GM23248 (cell line): ENCODE measurements around the gene UPB1. TPM values are rescaled to one million over a fixed set of nuclear protein-coding genes. Genes with fewer than 3 reads are reported as not detected.
"Not testable (repeated sequence)": the region's sequence is repeated elsewhere in the genome, so short reads cannot be mapped to it uniquely, and the experiment has no call there.

Experiments
- DNase-seq: peaks from one replicate; pipeline ENCODE4 v3.0.0-alpha.2; 2015
- H2AFZ ChIP-seq: fragments of 200-600 bp; sonication (generic); 2 replicates; pipeline ENCODE4 v1.6.1; 2016; ENCODE audit warnings: antibody characterized with exemption
- H3F3A ChIP-seq: fragments of 200-600 bp; sonication (generic); 2 replicates; pipeline ENCODE4 v1.6.1; 2016; ENCODE audit warnings: mild to moderate bottlenecking, antibody characterized with exemption, mixed run types; ENCODE audit not compliant: insufficient read depth
- H3K27ac ChIP-seq: fragments of 200-600 bp; sonication (generic); 2 replicates; pipeline ENCODE4 v1.5.1; 2016; ENCODE audit warnings: mild to moderate bottlenecking
- H3K27me3 ChIP-seq: fragments of 200-600 bp; sonication (generic); replicated peaks from 2 replicates; pipeline ENCODE4 v1.6.1; 2016; ENCODE audit warnings: mild to moderate bottlenecking; ENCODE audit not compliant: insufficient read depth
- H3K36me3 ChIP-seq: fragments of 200-600 bp; sonication (generic); 2 replicates; pipeline ENCODE4 v1.6.1; 2016; ENCODE audit warnings: low read depth, mild to moderate bottlenecking
- H3K4me1 ChIP-seq: fragments of 200-600 bp; sonication (generic); 2 replicates; pipeline ENCODE4 v1.6.1; 2016; ENCODE audit warnings: mild to moderate bottlenecking; ENCODE audit not compliant: insufficient read depth
- H3K4me2 ChIP-seq: fragments of 200-600 bp; sonication (generic); one replicate; pipeline ENCODE4 v1.6.1; 2016; ENCODE audit warnings: mild to moderate bottlenecking; ENCODE audit not compliant: unreplicated experiment
- H3K4me3 ChIP-seq: fragments of 200-600 bp; sonication (generic); 2 replicates; pipeline ENCODE4 v1.5.1; 2016; ENCODE audit warnings: mild to moderate bottlenecking
- H3K79me2 ChIP-seq: fragments of 200-600 bp; sonication (generic); 2 replicates; pipeline ENCODE4 v1.6.1; 2016; ENCODE audit warnings: mild to moderate bottlenecking; ENCODE audit not compliant: insufficient read depth
- H3K9ac ChIP-seq: fragments of 200-600 bp; sonication (generic); 2 replicates; pipeline ENCODE4 v1.6.1; 2016; ENCODE audit warnings: mild to moderate bottlenecking
- H3K9me2 ChIP-seq: fragments of 200-600 bp; sonication (generic); 2 replicates; pipeline ENCODE4 v1.6.1; 2016; ENCODE audit warnings: mixed run types, mild to moderate bottlenecking, moderate library complexity; ENCODE audit not compliant: insufficient read depth
- H3K9me3 ChIP-seq: fragments of 200-600 bp; sonication (generic); one replicate; pipeline ENCODE4 v1.6.1; 2017; ENCODE audit warnings: low read depth
- H4K20me1 ChIP-seq: fragments of 200-600 bp; sonication (generic); 2 replicates; pipeline ENCODE4 v1.6.0; 2016; ENCODE audit not compliant: insufficient read depth
- EZH2 ChIP-seq: fragments of 200-600 bp; sonication (generic); IDR thresholded peaks from 2 replicates; pipeline ENCODE4 v1.6.1; 2018; ENCODE audit warnings: antibody characterized with exemption, mild to moderate bottlenecking; ENCODE audit not compliant: insufficient read depth, poor library complexity, severe bottlenecking
- EZH2phosphoT487 ChIP-seq: fragments of 200-600 bp; sonication (generic); IDR thresholded peaks from 2 replicates; pipeline ENCODE4 v1.6.1; 2018; ENCODE audit warnings: antibody characterized with exemption, moderate library complexity, mild to moderate bottlenecking, low read depth; ENCODE audit not compliant: insufficient read depth
- WGBS, 2 experiments: methylation state at CpG; one replicate each; pipeline ENCODE4 v1.1.6; 2015 to 2017; ENCODE audit warnings: low lambda C conversion rate in 2 of 2, low coverage in 1 of 2; ENCODE audit errors: missing lambda C conversion rate in 2 of 2; 5-methylcytosine and 5-hydroxymethylcytosine counted together
- in situ Hi-C: fragments of 300-500 bp; cut with MboI; formaldehyde crosslinking; loops from 2 replicates; pipeline ENCODE4 v1.15.0; 2020
- polyA plus RNA-seq: library from polyadenylated mRNA; unstranded; fragments of >200 nt; fragmentation: Nextera tagmentation; extraction: Ambion mirVana; gene quantifications from 2 replicates; pipeline ENCODE4 v1.2.1, GENCODE V29; 2016
- total RNA-seq: library from RNA; depleted of rRNA; stranded (reverse); fragments of >200 nt; shearing (Covaris generic); gene quantifications from 2 replicates; pipeline ENCODE4 v1.2.3, GENCODE V29; 2014

The UPB1 gene
- total and polyA plus RNA-seq, 2 experiments from 2014 or later: not detected

GRCh38 chr22:24523873-24524272 is 28.7 kb downstream of the UPB1 start:
- Histone ChIP-seq H2AFZ (0 out of 2 replicates have a peak overlapping the region, but pooled peaks have one; percentile 30), H4K20me1 (no peaks in the 10 kb centered on the region), H3K4me2 (no peak overlapping the region), H3K4me1 (peaks cover 13% of the 10 kb centered on the region), H3K36me3 (no peaks in the 10 kb centered on the region), H3K9me2 (no peaks in the 10 kb centered on the region), H3F3A (peaks cover 6% of the 10 kb centered on the region; the same call in 1 of the 2 replicates), H3K79me2 (no peaks in the 10 kb centered on the region), H3K9ac (no peak overlapping the region), H3K9me3 (no peaks in the 10 kb centered on the region), H3K27me3 (peaks cover 4% of the 10 kb centered on the region; the same call in 1 of the 2 replicates), H3K27ac (no peak overlapping the region), H3K4me3 (no peak overlapping the region)
- no peak for TF ChIP-seq EZH2
- TF ChIP-seq EZH2phosphoT487: no peak
- 51 to 55% methylated on average over 2 of the region's 2 CpGs for WGBS, 2 experiments
- peak; percentile 64 for DNase-seq
- in situ Hi-C loops: no loop called here

DNA sequence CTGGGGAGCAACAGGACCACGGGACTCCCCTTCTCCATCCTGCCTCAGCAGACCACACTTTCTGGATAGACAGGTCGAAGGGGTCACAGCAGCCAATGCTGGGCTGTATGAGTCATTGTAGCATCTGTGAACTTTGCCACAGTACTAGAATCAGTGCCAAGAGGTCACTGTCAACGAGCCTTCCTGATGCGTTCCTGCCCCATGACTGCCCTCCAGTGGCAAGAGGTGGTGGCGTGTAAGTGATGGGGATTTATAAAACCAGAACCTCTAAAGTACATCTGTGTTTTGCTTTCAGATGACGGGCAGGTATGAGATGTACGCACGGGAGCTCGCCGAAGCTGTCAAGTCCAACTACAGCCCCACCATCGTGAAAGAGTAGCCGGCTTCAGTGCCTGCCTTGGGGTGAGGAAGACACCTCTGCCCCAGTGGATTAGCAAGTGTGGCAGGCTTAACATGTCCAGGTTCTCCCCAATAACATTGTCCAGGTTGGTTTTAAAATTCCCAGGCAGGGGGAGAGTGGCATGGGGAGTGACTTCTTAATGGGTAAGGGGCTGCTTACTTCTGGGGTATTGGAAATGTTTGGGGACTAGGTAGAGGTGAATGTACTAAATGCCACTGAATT is 30.4 kb downstream of the UPB1 start:
- in situ Hi-C loops: no loop called here

GRCh38 chr22:24526191-24526590 is 31.1 kb downstream of the UPB1 start:
- Histone ChIP-seq H3K9me2 (no peaks in the 10 kb centered on the region), H4K20me1 (no peaks in the 10 kb centered on the region), H2AFZ (no peak overlapping the region), H3K79me2 (no peaks in the 10 kb centered on the region), H3K4me3 (no peak overlapping the region), H3K27me3 (no peaks in the 10 kb centered on the region), H3F3A (peaks cover 6% of the 10 kb centered on the region; the same call in 1 of the 2 replicates), H3K9ac (no peak overlapping the region), H3K27ac (no peak overlapping the region), H3K9me3 (no peaks in the 10 kb centered on the region), H3K36me3 (no peaks in the 10 kb centered on the region), H3K4me2 (no peak overlapping the region), H3K4me1 (peaks cover 13% of the 10 kb centered on the region)
- TF ChIP-seq EZH2phosphoT487 (no peak), EZH2 (no peak)
- peak; percentile 14 for DNase-seq
- in situ Hi-C loops: no loop called here
- WGBS, 2 experiments: 71 to 81% methylated on average over 2 of the region's 2 CpGs

More for the DNA sequence above, 30.4 kb downstream of the UPB1 start:
- Histone ChIP-seq H3K9me2 (no peaks in the 10 kb centered on the region), H3K27ac (no peak overlapping the region), H3K4me3 (no peak overlapping the region), H3K9me3 (no peaks in the 10 kb centered on the region), H3K36me3 (no peaks in the 10 kb centered on the region), H3F3A (peaks cover 6% of the 10 kb centered on the region; the same call in 1 of the 2 replicates), H2AFZ (peak overlapping the region; percentile 9; the same call in 1 of the 2 replicates), H3K4me2 (no peak overlapping the region), H3K9ac (no peak overlapping the region), H3K4me1 (peaks cover 13% of the 10 kb centered on the region), H3K27me3 (no peaks in the 10 kb centered on the region), H3K79me2 (no peaks in the 10 kb centered on the region), H4K20me1 (no peaks in the 10 kb centered on the region)
- TF ChIP-seq EZH2 (no peak), EZH2phosphoT487 (no peak)
- DNase-seq: peak; percentile 74
- 8% methylated on average over 12 of the region's 12 CpGs for WGBS, 2 experiments

DNA sequence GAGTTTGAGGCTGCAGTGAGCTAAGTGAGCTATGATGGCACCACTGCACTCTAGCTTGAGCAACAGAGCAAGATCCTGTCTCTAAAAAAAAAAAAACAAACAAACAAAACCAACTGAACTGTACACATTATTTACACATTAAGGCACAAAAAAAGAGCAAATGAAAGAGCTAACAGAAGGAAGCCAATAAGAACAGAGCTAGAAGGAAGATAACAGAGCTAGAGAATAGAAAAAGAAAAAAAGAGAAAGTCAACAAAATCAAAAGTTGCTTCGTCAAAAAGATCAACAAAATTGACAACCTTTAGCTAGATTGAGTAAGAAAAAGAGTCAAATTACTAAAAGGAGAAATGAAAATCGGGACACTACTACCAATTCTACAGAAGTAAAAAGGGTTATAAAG is 34.8 kb downstream of the UPB1 start:
- no peak overlapping the region for H3K9ac ChIP-seq
- no peak overlapping the region for H3K4me2 ChIP-seq
- no peak for TF ChIP-seq EZH2
- TF ChIP-seq EZH2phosphoT487: no peak
- H3K79me2 ChIP-seq: no peaks in the 10 kb centered on the region
- no peak overlapping the region for H3K4me3 ChIP-seq
- no peak for DNase-seq
- WGBS, 2 experiments: 79 to 85% methylated on average over 2 of the region's 2 CpGs
- H3K27ac ChIP-seq: no peak overlapping the region
- no peaks in the 10 kb centered on the region for H3K27me3 ChIP-seq
- no peaks in the 10 kb centered on the region for H3K9me3 ChIP-seq
- H3K36me3 ChIP-seq: no peaks in the 10 kb centered on the region
- no peaks in the 10 kb centered on the region for H3K4me1 ChIP-seq
- H3F3A ChIP-seq: no peaks in the 10 kb centered on the region
- H2AFZ ChIP-seq: no peak overlapping the region
- in situ Hi-C loops: no loop called here
- no peaks in the 10 kb centered on the region for H3K9me2 ChIP-seq
- no peaks in the 10 kb centered on the region for H4K20me1 ChIP-seq

- H3K4me3 ChIP-seq, H3K9me3 ChIP-seq, H3K79me2 ChIP-seq, DNase-seq, H3K9me2 ChIP-seq, H3K4me2 ChIP-seq, H3K27me3 ChIP-seq, H4K20me1 ChIP-seq, H3K9ac ChIP-seq, H3K4me1 ChIP-seq, in situ Hi-C loops, H2AFZ ChIP-seq, H3F3A ChIP-seq, H3K36me3 ChIP-seq, H3K27ac ChIP-seq: not testable (repeated sequence)
- 62 to 66% methylated on average over 3 of the region's 3 CpGs for WGBS, 2 experiments
These were observed 35.8 kb downstream of the UPB1 start for GRCh38 chr22:24530968-24531367.
